Fibroblast of upper back skin (primary cell): ENCODE measurements around the gene NAP1L3.

ENCODE experiments used
- DNase-seq: peaks from one replicate; pipeline ENCODE4 v3.0.0-alpha.2; 2013

NAP1L3 gene

DNA sequence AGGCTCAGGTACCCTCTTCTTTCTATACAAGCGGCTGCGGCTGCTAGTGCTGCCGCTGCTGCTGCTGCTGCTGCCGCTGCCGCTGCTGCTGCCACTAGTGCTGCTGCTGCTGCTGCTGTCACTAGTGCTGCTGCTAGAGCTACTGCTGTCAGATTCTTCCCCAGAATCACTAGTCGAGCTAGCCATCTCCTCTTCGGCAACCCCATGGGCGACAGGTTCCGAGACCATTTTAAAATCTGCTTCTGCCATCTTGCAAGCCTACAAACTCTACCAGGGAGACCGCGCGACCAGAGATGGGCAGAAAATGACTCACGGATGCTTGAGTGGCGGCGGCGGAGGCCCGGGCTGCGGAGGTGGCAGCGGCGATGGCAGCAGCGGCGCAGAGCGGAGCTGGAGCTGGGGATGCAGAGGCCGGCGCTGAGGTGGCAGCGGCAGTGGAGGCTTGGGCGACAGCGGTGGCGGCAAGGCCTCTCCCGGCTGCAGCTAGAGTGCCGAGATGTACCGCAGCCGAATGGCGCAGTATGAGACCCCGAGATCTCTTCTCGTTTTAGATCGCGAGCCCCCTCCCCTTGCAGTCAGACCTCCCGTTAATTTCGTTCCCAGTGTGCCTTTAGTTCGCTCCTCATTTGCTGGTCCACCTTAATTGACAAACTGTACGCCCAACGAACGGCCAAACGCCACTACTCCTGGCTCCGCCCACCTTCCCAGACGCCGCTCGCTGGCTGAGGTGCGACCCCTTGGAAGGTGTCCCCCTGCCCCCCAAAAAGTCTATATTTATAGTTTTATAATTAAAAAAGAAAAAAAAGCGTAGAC is at the start of gene NAP1L3:
TSS of gene NAP1L3 (minus strand) at position 523 of the 813 bp plus-strand sequence. CDS start at position 249, 274 bp downstream.
- peak; percentile 83 for DNase-seq

- DNase-seq: no peak
These were observed 37.7 kb upstream of the NAP1L3 start for GRCh38 chrX:93711076-93711475.

DNA sequence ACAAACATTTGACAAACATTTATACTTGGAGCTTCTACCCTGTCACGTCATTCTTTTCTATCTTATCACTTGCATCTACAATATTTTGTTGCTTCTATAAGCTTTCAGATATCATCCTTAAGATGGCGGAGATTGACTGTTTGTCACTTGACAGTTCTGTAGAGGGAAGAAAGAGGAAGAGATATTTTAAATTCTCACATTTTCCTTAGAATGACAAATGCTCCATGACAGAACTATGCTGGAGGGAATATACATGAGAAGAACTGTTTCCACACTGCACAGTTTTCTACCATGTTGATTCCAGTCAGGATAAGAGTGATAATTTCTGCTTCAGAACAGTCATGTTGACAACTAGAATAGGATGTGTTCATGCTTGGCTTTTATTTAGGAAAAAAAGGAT is 30.3 kb upstream of the NAP1L3 start:
- DNase-seq: no peak

- no peak for DNase-seq
These were observed 22.6 kb upstream of the NAP1L3 start for GRCh38 chrX:93695981-93696380.

DNA sequence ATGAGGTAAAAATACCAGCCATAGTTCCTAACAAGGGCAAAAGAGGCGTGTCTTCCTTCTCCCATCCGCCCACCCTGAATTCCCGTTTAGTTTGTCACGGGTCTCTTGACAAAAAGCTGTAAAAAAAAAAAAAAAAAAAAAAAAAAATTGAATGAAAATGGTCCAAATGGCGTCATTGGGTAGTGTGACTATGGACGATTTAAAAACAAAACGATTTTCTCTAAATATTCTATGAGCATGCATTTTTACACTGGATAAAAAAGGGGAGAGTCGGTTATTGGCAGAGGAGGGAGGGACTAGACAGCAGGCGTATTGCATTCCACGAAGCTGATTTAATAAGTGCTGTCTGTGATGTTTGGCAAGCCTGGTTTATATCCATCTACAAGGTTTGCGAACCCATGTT is 492 bp upstream of the NAP1L3 start, which contains the start of gene FAM133A:
TSS of gene FAM133A (plus strand) at position 338 of the 403 bp plus-strand sequence. CDS start 35,214 bp downstream, outside the sequence.
- DNase-seq: peak; percentile 49

- no peak for DNase-seq
These were observed 12.8 kb downstream of the NAP1L3 start for GRCh38 chrX:93660575-93660974.

DNA sequence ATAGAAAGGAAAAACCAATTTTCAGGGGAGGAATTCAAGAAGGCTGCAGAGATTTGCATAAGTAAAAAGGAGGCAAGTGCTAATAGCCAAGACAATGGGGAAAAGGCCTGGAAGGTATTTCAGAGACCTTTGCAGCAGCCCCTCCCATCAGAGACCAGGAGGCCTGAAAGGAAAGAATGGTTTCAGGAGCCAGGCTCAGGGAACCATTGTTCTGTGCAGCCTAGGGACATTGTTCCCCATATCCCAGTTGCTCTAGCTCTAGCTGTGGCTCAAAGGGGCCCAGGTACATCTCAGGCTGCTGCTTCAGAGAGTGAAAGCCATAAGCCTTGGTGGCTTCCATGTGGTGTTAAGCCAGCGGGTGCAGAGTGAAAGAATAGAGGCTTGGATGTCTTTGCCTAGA is 24.0 kb downstream of the NAP1L3 start:
- DNase-seq: no peak

DNA sequence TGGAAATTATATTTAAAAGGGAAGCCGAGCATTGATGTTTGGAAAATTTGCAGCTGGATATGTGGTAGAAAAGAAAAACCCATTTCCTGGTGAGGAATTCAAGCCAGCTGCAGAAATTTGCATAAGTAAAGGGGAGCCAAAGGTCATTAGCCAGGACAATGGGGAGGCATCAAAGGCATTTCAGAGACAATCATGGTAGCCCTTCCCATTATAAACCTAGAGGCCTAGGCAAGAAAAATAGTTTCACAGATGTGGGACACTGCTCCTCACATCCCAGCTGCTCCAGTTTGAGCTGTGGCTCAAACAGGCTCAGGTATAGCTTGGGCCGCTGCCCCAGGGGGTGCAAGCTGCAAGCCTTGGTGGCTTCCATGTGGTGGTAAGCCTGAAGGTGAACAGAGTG is 35.8 kb downstream of the NAP1L3 start:
- DNase-seq: no peak
